Activated CD4-positive, alpha-beta T cell treated with anti-CD3 and anti-CD28 coated beads, Interleukin-2, amount 10 ng/mL, durations not matched to agents 7 days and 5 days (primary cell): ENCODE results near the gene HSP90B1. TPM values are rescaled to one million over a fixed set of nuclear protein-coding genes. Genes with fewer than 3 reads are reported as not detected.
A peak's percentile ranks its signal among the peaks of the same experiment; 100 is the strongest.

ENCODE experiments used
- CTCF ChIA-PET: fragments of 350-600 bp; sonication (Branson Sonifier 250); formaldehyde crosslinking; loops from one replicate; lab custom pipeline; 2021; ENCODE audit warnings: antibody characterized with exemption; lab: Charles Lee
- POLR2A ChIA-PET: fragments of 350-600 bp; sonication (Branson Sonifier 250); formaldehyde crosslinking; loops from one replicate; lab custom pipeline; 2021; ENCODE audit warnings: antibody characterized with exemption; lab: Charles Lee
- DNase-seq: peaks from one replicate; pipeline ENCODE4 v3.0.0-alpha.2; 2020
- H3K27ac Mint-ChIP-seq: one replicate; pipeline ENCODE4 v1.8.0; 2021; ENCODE audit warnings: mild to moderate bottlenecking, moderate library complexity, mixed read lengths
- H3K27me3 Mint-ChIP-seq: one replicate; pipeline ENCODE4 v1.8.0; 2021; ENCODE audit warnings: mixed read lengths
- H3K36me3 Mint-ChIP-seq: one replicate; pipeline ENCODE4 v1.8.0; 2021; ENCODE audit warnings: low read depth, mixed read lengths
- H3K4me1 Mint-ChIP-seq: one replicate; pipeline ENCODE4 v1.8.0; 2021; ENCODE audit warnings: mixed read lengths
- H3K4me3 Mint-ChIP-seq: one replicate; pipeline ENCODE4 v1.8.0; 2021; ENCODE audit warnings: mild to moderate bottlenecking, moderate library complexity, mixed read lengths
- H3K9me3 Mint-ChIP-seq: one replicate; pipeline ENCODE4 v1.8.0; 2021; ENCODE audit warnings: mixed read lengths
- total RNA-seq, 2 experiments: library from RNA; stranded (reverse); gene quantifications; one replicate each; pipeline ENCODE4 v1.2.3, GENCODE V29; 2021

The HSP90B1 gene
- total RNA-seq, 2 experiments from 2014 or later, result 316 to 333 TPM

DNA sequence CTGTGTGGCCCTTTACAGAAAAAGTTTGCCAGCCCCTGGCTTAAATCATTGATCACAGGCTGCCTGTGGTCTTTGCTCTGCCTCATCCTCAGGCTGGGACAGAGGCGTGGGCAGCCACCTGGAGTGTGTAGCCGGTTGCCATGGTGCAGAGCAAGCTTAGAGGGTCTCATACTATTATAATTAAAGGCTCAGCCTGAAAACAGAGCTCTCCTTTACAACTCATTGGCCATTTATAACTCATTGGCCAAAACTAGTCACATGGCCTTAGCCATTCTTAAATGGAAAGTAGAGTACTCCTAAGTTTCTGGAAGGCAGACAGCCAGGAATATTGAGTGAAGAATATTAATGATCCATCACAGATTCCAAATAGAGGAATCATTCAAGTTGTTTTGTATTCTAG lies 3.0 kb downstream of the HSP90B1 start:
- H3K27me3 Mint-ChIP-seq, result no peaks in the 10 kb centered on the region
- peaks cover 62% of the 10 kb centered on the region for H3K36me3 Mint-ChIP-seq
- no peaks in the 10 kb centered on the region for H3K9me3 Mint-ChIP-seq
- ChIA-PET CTCF (interaction anchor here (0.9 kb wide), 1 partner anchor 23 kb away, joined by 3 read pairs; no protein-coding TSS in a partner anchor), POLR2A (no interaction called here)
- H3K4me1 Mint-ChIP-seq, result peaks cover 56% of the 10 kb centered on the region
- H3K27ac Mint-ChIP-seq, result no peak overlapping the region
- DNase-seq, result no peak
- H3K4me3 Mint-ChIP-seq, result no peak overlapping the region

DNA sequence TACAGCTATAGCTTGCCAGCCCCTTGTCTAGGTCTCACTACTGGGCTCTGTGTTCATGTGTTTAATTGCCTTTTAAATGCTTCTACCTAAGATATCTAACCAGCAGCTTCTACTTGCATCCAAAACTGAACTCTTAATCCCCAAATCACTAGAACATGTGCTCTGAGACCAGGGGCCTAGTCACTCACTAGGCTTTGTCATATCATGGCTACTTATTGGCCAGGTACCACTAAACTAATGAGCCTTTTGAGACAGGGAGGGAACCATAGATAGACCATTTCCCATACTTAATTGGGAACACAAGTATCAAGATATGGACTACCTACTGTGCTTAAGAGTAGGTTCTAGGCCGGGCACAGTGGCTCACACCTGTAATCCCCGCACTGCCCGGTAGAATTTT lies 6.5 kb downstream of the HSP90B1 start:
- ChIA-PET POLR2A (interaction anchor here (0.6 to 0.7 kb wide), 2 partner anchors 128 to 496 kb away, joined by 3 read pairs; partner anchors contain the start of gene HCFC2), CTCF (interaction anchor here (0.8 to 1.3 kb wide), 5 partner anchors 10 to 27 kb away, joined by 3 to 5 read pairs (median 3); no protein-coding TSS in a partner anchor)
- Mint-ChIP-seq H3K9me3 (no peaks in the 10 kb centered on the region), H3K27me3 (no peaks in the 10 kb centered on the region), H3K27ac (no peak overlapping the region), H3K4me3 (no peak overlapping the region), H3K36me3 (peaks cover 80% of the 10 kb centered on the region), H3K4me1 (peaks cover 62% of the 10 kb centered on the region)
- DNase-seq, result no peak

DNA sequence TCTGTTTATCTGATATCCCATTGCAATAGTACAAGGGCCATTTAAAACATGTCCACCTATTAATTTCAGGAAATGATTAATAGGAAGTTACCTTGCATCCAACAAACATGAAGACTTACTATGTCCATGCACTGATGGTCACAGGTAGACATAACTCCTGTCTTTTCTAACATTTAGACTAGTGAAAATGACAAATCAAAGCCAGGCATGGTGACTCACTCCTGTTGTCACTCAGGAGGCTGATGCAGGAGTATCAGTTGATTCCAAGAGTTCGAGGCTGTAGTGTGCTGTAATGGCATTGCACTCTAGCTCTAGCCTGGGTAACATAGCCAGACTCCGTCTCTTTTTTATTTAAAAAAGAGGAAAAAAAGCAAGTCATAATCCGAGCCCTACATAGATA lies 14.8 kb downstream of the HSP90B1 start:
- POLR2A ChIA-PET, result no interaction called here
- CTCF ChIA-PET, result interaction anchor here (1.8 kb wide), 1 partner anchor 10 kb away, joined by 5 read pairs; no protein-coding TSS in a partner anchor
- peaks cover 87% of the 10 kb centered on the region for H3K36me3 Mint-ChIP-seq
- no peak for DNase-seq
- no peaks in the 10 kb centered on the region for H3K9me3 Mint-ChIP-seq
- no peak overlapping the region for H3K4me3 Mint-ChIP-seq
- no peaks in the 10 kb centered on the region for H3K27me3 Mint-ChIP-seq
- peaks cover 53% of the 10 kb centered on the region for H3K4me1 Mint-ChIP-seq
- H3K27ac Mint-ChIP-seq, result no peak overlapping the region

DNA sequence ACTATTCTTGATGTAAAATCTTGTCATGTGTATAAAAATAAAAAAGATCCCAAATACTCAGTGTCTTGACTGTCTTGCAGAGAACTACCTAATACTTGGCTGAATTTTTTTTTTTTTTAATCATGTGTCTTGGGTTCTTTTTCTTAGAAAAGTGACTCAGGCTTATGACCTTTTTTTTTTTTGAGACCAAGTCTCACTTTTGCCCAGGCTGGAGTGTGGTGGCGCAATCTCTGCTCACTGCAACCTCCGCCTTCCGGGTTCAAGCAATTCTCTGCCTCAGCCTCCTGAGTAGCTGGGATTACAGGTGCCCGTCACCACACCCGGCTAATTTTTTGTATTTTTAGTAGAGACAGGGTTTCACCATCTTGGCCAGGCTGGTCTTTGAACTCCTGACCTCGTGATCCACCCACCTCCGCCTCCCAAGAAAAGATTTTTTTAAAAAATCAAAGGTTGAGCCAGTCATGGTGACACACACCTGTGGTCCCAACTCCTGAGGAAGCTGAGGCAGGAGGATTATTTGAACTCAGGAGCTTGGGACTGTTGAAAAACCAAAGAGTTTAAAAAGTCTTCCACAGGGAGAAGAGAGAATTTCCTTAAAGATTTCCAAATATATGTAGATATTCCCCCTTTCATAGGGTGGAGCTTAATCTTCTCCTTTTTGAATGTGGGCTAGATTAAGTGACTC lies 17.8 kb downstream of the HSP90B1 start:
- no peak for DNase-seq

DNA sequence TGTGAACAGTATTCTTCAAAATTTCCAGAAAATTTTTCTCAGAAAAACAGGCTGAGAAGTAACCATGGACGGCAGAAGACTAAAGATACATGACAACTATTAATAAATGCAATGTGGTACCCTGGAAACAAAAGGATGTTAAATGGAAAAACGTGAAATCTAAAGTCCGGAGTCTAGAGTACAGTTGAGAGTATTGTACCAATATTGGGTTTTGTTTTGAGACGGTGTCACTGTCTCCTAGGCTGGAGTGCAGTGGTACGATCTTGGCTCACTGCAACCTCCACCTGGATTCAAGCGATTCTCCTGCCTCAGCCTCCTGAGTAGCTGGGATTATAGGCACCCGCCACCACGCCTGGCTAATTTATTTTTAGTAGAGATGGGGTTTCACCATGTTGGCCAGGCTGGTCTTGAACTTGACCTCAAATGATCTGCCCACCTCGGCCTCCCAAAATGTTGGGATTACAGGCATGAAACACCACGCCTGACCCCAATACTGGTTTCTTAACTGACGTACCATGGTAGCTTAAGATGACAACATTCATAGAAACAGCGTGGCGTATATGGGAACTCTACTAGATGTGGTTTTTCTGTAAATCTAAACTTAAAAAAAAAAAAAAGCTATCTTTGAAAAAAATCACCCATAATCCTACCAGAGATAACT lies 18.7 kb downstream of the HSP90B1 start:
- ChIA-PET CTCF (interaction anchor here (1.1 to 1.7 kb wide), 2 partner anchors 11 to 13 kb away, joined by 5 to 7 read pairs; no protein-coding TSS in a partner anchor), POLR2A (interaction anchor here (0.9 kb wide), 1 partner anchor 14 kb away, joined by 4 read pairs; no protein-coding TSS in a partner anchor)
- DNase-seq, result no peak
- peaks cover 50% of the 10 kb centered on the region for H3K4me1 Mint-ChIP-seq
- peaks cover 84% of the 10 kb centered on the region for H3K36me3 Mint-ChIP-seq
- peak overlapping the region; percentile 57 for H3K27ac Mint-ChIP-seq
- H3K9me3 Mint-ChIP-seq, result no peaks in the 10 kb centered on the region
- H3K4me3 Mint-ChIP-seq, result no peak overlapping the region
- H3K27me3 Mint-ChIP-seq, result no peaks in the 10 kb centered on the region

More for the DNA sequence above, 17.8 kb downstream of the HSP90B1 start:
- Mint-ChIP-seq H3K4me3 (no peak overlapping the region), H3K9me3 (no peaks in the 10 kb centered on the region), H3K27me3 (no peaks in the 10 kb centered on the region), H3K4me1 (peaks cover 52% of the 10 kb centered on the region), H3K36me3 (peaks cover 85% of the 10 kb centered on the region), H3K27ac (no peak overlapping the region)
- CTCF ChIA-PET, result interaction anchor here (1.1 to 1.7 kb wide), 2 partner anchors 12 kb away, joined by 5 to 7 read pairs; no protein-coding TSS in a partner anchor
- POLR2A ChIA-PET, result no interaction called here

DNA sequence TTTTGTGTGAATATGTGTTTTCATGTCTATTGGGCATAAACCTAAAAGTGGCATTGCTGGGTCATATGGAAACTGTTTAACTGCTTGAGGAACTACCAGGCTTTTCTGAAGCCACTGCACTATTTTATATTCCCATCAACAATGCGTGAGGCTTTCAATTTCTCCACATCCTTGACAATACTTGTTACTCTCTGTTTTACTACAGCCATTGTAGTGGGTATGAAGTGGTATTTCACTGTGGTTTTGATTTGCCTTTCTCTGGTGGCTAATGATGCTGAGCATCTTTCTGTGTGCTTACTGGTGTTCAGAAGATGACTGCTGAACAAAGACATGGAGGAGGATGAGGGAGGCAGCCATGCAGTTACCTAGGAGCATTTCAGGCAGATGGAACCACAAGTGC lies 22.3 kb downstream of the HSP90B1 start:
- no peak overlapping the region for H3K27ac Mint-ChIP-seq
- H3K36me3 Mint-ChIP-seq, result peaks cover 62% of the 10 kb centered on the region
- no peak for DNase-seq
- H3K9me3 Mint-ChIP-seq, result no peaks in the 10 kb centered on the region
- H3K27me3 Mint-ChIP-seq, result no peaks in the 10 kb centered on the region
- H3K4me1 Mint-ChIP-seq, result peaks cover 57% of the 10 kb centered on the region
- ChIA-PET POLR2A (no interaction called here), CTCF (interaction anchor here (0.6 to 5.0 kb wide), 3 partner anchors 13 to 73 kb away, joined by 3 to 25 read pairs (median 3); partner anchors contain the start of gene TDG)
- H3K4me3 Mint-ChIP-seq, result no peak overlapping the region

DNA sequence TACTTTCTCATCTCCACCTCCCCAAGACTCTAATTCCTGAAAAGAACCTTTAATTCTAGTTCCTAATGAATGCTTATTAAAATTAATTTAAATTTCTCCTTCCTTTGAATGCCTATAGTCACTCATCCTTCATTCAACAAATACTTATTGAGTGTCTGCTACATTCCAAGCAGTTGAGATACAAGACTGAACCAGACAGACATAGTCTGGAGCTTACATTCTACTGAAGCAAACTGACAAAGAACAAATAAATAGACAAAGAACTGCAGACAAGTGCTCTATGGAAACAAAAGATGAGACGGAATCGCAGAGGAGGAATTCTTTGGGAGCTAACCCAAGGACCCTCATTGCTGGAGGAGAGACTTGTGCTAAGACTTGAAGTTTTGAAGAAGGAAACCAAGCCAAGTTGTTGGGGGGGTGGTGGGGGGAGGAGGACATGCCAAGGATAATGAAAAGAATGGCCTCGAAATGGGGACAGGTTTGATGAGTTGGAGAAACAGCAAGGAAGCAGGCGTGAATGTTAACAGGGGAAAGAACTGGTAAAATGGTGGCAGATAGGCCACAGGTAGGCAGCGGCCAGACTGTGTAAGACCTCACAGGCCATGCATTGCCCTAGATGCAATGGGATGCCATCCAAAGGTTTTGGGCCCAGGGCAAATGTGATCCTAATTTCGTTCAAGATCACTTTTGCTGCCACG lies 25.8 kb downstream of the HSP90B1 start:
- DNase-seq, result no peak
- Mint-ChIP-seq H3K4me1 (peaks cover 42% of the 10 kb centered on the region), H3K27me3 (no peaks in the 10 kb centered on the region), H3K4me3 (peak overlapping the region; percentile 97), H3K36me3 (peaks cover 28% of the 10 kb centered on the region), H3K9me3 (no peaks in the 10 kb centered on the region), H3K27ac (peak overlapping the region; percentile 98)
- POLR2A ChIA-PET, result interaction anchor here (1.4 kb wide), 1 partner anchor 10 kb away, joined by 7 read pairs; the partner anchor contains the start of gene TDG
- CTCF ChIA-PET, result interaction anchor here (0.8 to 5.0 kb wide), 7 partner anchors 9 to 54 kb away, joined by 3 to 25 read pairs (median 5); partner anchors contain the start of gene TDG

DNA sequence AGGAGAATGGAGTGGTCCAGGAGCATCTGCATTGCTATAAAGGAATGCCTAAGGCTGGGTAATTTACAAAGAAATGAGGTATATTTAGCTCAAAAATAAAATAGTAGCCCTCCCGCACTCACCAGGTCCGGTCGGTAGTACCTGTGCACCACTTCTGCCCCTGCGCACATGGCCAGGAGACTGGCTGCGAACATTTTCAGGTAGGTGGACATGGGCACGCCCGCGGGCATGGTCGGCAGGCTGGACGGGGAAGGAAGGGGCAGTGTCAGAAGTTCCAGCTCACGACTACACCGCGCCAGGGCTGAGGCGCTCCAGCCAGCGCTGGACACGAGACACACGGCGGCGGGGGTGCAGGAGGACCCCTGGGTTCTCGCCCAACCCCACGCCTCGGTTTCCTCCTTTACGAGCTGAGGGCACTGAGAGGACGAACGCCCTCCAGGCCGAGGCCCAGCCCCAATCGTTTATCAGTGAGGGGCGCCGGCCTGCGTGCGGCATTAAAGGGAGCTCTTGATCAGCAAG lies 26.4 kb downstream of the HSP90B1 start:
- peaks cover 40% of the 10 kb centered on the region for H3K4me1 Mint-ChIP-seq
- no peaks in the 10 kb centered on the region for H3K9me3 Mint-ChIP-seq
- POLR2A ChIA-PET, result interaction anchor here (1.4 kb wide), 1 partner anchor 9 kb away, joined by 7 read pairs; the partner anchor contains the start of gene TDG
- peaks cover 26% of the 10 kb centered on the region for H3K36me3 Mint-ChIP-seq
- CTCF ChIA-PET, result interaction anchor here (0.6 to 5.0 kb wide), 8 partner anchors 9 to 108 kb away, joined by 3 to 25 read pairs (median 4); partner anchors contain the start of genes HCFC2 and TDG
- DNase-seq, result no peak
- peak overlapping the region; percentile 97 for H3K4me3 Mint-ChIP-seq
- H3K27me3 Mint-ChIP-seq, result no peaks in the 10 kb centered on the region
- peak overlapping the region; percentile 98 for H3K27ac Mint-ChIP-seq

DNA sequence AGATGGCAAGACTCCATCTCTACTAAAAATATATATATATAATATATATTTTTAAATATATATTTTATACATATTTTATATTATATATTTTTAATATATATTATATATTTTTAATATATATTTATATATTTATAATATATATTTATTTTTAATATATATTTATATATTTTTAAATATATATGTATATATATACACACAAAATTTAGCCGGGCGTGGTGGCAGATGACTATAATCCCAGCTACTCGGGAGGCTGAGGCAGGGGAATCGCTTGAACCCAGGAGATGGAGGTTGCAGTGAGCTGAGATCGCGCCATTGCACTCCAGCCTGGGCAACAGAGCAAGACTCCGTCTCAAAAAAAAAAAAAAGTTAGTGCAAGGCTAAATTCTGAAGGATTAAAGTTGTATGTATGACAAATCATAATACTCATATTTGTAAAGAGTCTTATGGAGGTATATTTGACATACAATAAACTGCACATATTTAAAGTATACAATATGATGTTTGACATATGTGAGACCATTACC lies 27.7 kb downstream of the HSP90B1 start:
- Mint-ChIP-seq H3K27me3 (no peaks in the 10 kb centered on the region), H3K4me3 (peak overlapping the region; percentile 97), H3K9me3 (no peaks in the 10 kb centered on the region), H3K36me3 (peaks cover 15% of the 10 kb centered on the region), H3K27ac (peak overlapping the region; percentile 98), H3K4me1 (peaks cover 28% of the 10 kb centered on the region)
- ChIA-PET POLR2A (no interaction called here), CTCF (no interaction called here)
- DNase-seq, result no peak

DNA sequence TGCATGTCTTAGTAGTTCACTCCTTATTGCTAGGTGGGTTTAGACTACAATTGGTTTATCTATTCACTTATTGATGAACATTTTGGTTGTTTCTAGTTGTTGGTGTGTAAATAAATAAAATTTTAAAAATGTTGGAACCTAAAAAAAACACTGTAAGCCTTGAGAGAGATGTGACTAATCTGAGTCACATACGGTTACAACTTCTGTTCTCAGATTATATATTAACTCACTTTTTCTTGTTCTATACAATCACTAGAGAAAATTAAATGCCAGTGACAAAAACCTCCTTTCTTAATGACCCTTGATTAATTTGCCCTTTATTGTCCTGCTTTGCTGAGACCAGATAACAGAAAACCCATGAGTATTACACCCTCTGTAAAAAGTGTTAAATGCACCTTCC lies 28.4 kb downstream of the HSP90B1 start:
- CTCF ChIA-PET, result interaction anchor here (0.8 kb wide), 1 partner anchor 29 kb away, joined by 3 read pairs; the partner anchor contains the start of gene HSP90B1

DNA sequence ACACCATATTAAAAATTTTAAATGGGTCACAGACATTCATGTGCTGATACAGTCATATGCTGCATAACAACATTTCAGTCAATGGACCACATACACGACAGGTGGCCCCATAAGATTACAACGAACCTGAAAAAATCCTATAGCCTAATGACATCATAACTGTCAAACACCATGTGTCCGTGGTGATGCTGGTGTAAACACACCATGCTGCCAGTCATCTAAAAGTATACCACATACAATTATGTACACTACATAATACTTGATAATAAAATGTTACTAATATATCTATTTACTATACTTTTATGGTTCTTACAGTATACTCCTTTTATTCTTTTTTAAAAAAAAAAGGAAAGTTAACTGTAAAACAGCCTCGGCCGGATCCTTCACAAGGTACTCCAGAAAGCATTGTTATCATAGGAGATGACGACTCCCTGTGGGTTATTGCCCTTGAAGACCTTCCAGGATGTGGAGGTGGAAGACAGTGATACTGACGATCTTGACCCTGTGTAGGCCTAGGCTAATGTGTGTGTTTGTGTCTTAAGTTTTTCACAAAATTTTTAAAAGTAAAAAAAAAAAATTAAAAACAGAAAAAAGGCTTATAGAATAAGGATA lies 30.5 kb downstream of the HSP90B1 start:
- Mint-ChIP-seq H3K36me3 (peaks cover 2% of the 10 kb centered on the region), H3K4me3 (no peak overlapping the region), H3K27ac (no peak overlapping the region), H3K4me1 (peaks cover 24% of the 10 kb centered on the region), H3K9me3 (no peaks in the 10 kb centered on the region), H3K27me3 (no peaks in the 10 kb centered on the region)
- POLR2A ChIA-PET, result no interaction called here
- DNase-seq, result no peak
- CTCF ChIA-PET, result interaction anchor here (1.8 kb wide), 1 partner anchor 12 kb away, joined by 7 read pairs; no protein-coding TSS in a partner anchor

More for the DNA sequence above, 28.4 kb downstream of the HSP90B1 start:
- no peak for DNase-seq
- Mint-ChIP-seq H3K27ac (no peak overlapping the region), H3K27me3 (no peaks in the 10 kb centered on the region), H3K4me3 (no peak overlapping the region), H3K36me3 (peaks cover 11% of the 10 kb centered on the region), H3K9me3 (no peaks in the 10 kb centered on the region), H3K4me1 (peaks cover 29% of the 10 kb centered on the region)
- POLR2A ChIA-PET, result interaction anchor here (0.7 kb wide), 1 partner anchor 767 kb away, joined by 3 read pairs; no protein-coding TSS in a partner anchor
